ENCODE data around the gene DAZL.

Gene DAZL

GRCh38 chr3:16614033-16615031 is 9.1 kb upstream of the DAZL start:
- H4K20me1 ChIP-seq (ENCODE audit: control insufficient read depth, insufficient read depth, low read depth, low read length): no peaks in the 10 kb centered on the region
- H3K27me3 ChIP-seq (ENCODE audit: control insufficient read depth, low read length): no peaks in the 10 kb centered on the region
- H3K9me2 ChIP-seq (replicated peaks; ENCODE audit: control insufficient read depth, low read length): no peaks in the 10 kb centered on the region
- no peak overlapping the region for H3K4me3 ChIP-seq (ENCODE audit: low read length)
- peaks cover 9% of the 10 kb centered on the region for H3K4me1 ChIP-seq (ENCODE audit: control insufficient read depth, low read length)
- no peaks in the 10 kb centered on the region for H3K79me2 ChIP-seq (ENCODE audit: control insufficient read depth, low read length)
- no peak overlapping the region for H3K4me2 ChIP-seq (ENCODE audit: low read length)
- H3K27ac ChIP-seq (ENCODE audit: low read depth, low read length): no peak overlapping the region
- H3K36me3 ChIP-seq (ENCODE audit: control insufficient read depth, low read length): no peaks in the 10 kb centered on the region
- H3K9me3 ChIP-seq (ENCODE audit: control insufficient read depth, insufficient read depth, low read length): peaks cover 6% of the 10 kb centered on the region; the same call in 1 of the 2 replicates
- TF ChIP-seq, protein P1, sequence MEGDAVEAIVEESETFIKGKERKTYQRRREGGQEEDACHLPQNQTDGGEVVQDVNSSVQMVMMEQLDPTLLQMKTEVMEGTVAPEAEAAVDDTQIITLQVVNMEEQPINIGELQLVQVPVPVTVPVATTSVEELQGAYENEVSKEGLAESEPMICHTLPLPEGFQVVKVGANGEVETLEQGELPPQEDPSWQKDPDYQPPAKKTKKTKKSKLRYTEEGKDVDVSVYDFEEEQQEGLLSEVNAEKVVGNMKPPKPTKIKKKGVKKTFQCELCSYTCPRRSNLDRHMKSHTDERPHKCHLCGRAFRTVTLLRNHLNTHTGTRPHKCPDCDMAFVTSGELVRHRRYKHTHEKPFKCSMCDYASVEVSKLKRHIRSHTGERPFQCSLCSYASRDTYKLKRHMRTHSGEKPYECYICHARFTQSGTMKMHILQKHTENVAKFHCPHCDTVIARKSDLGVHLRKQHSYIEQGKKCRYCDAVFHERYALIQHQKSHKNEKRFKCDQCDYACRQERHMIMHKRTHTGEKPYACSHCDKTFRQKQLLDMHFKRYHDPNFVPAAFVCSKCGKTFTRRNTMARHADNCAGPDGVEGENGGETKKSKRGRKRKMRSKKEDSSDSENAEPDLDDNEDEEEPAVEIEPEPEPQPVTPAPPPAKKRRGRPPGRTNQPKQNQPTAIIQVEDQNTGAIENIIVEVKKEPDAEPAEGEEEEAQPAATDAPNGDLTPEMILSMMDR (IDR thresholded peaks at IDR 0.05; ENCODE audit: low read depth, low read length, poor library complexity, severe bottlenecking): no peak
- TF ChIP-seq EZH2phosphoT487 (IDR thresholded peaks at IDR 0.05; ENCODE audit: borderline replicate concordance, low read length): no peak
- no peaks in the 10 kb centered on the region for H3F3A ChIP-seq (ENCODE audit: control insufficient read depth, insufficient read depth)

GRCh38 chr3:16609927-16610580 is 4.8 kb upstream of the DAZL start:
- peaks cover 3% of the 10 kb centered on the region; the same call in 1 of the 2 replicates for H3F3A ChIP-seq (ENCODE audit: control insufficient read depth, insufficient read depth)
- H3K79me2 ChIP-seq (ENCODE audit: control insufficient read depth, low read length): no peaks in the 10 kb centered on the region
- H3K4me1 ChIP-seq (ENCODE audit: control insufficient read depth, low read length): peaks cover 10% of the 10 kb centered on the region
- H4K20me1 ChIP-seq (ENCODE audit: control insufficient read depth, insufficient read depth, low read depth, low read length): no peaks in the 10 kb centered on the region
- no peaks in the 10 kb centered on the region for H3K36me3 ChIP-seq (ENCODE audit: control insufficient read depth, low read length)
- H3K27ac ChIP-seq (ENCODE audit: low read depth, low read length): no peak overlapping the region
- no peak overlapping the region for H3K4me3 ChIP-seq (ENCODE audit: low read length)
- no peaks in the 10 kb centered on the region for H3K27me3 ChIP-seq (ENCODE audit: control insufficient read depth, low read length)
- H3K9me3 ChIP-seq (ENCODE audit: control insufficient read depth, insufficient read depth, low read length): no peaks in the 10 kb centered on the region
- TF ChIP-seq EZH2phosphoT487 (IDR thresholded peaks at IDR 0.05; ENCODE audit: borderline replicate concordance, low read length): no peak
- TF ChIP-seq, protein P1 (IDR thresholded peaks at IDR 0.05; ENCODE audit: low read depth, low read length, poor library complexity, severe bottlenecking): no peak
- H3K9me2 ChIP-seq (replicated peaks; ENCODE audit: control insufficient read depth, low read length): no peaks in the 10 kb centered on the region
- no peak overlapping the region for H3K4me2 ChIP-seq (ENCODE audit: low read length)

- H3K9me3 ChIP-seq (ENCODE audit: control insufficient read depth, insufficient read depth, low read length): no peaks in the 10 kb centered on the region
- no peak overlapping the region for H3K4me2 ChIP-seq (ENCODE audit: low read length)
- H3K4me1 ChIP-seq (ENCODE audit: control insufficient read depth, low read length): peaks cover 4% of the 10 kb centered on the region
- no peak overlapping the region for H3K27ac ChIP-seq (ENCODE audit: low read depth, low read length)
- peaks cover 3% of the 10 kb centered on the region; the same call in 1 of the 2 replicates for H3F3A ChIP-seq (ENCODE audit: control insufficient read depth, insufficient read depth)
- no peaks in the 10 kb centered on the region for H3K79me2 ChIP-seq (ENCODE audit: control insufficient read depth, low read length)
- no peaks in the 10 kb centered on the region for H4K20me1 ChIP-seq (ENCODE audit: control insufficient read depth, insufficient read depth, low read depth, low read length)
- H3K36me3 ChIP-seq (ENCODE audit: control insufficient read depth, low read length): no peaks in the 10 kb centered on the region
- no peaks in the 10 kb centered on the region for H3K9me2 ChIP-seq (replicated peaks; ENCODE audit: control insufficient read depth, low read length)
- H3K4me3 ChIP-seq (ENCODE audit: low read length): no peak overlapping the region
- TF ChIP-seq EZH2phosphoT487 (IDR thresholded peaks at IDR 0.05; ENCODE audit: borderline replicate concordance, low read length): no peak
- TF ChIP-seq, protein P1 (IDR thresholded peaks at IDR 0.05; ENCODE audit: low read depth, low read length, poor library complexity, severe bottlenecking): no peak
- no peaks in the 10 kb centered on the region for H3K27me3 ChIP-seq (ENCODE audit: control insufficient read depth, low read length)
Measured at GRCh38 chr3:16608816-16609215, 3.6 kb upstream of the DAZL start.
